GM12878 (cell line): ENCODE data around the gene ALG2. TPM values are rescaled to one million over a fixed set of nuclear protein-coding genes. Genes with fewer than 3 reads are reported as not detected.

Source experiments
- ASH2L ChIP-seq: fragments of 300-600, 200-600 bp; sonication (generic); IDR thresholded peaks from 2 replicates; pipeline ENCODE4 v1.6.1; 2017; ENCODE audit warnings: low read depth, mild to moderate bottlenecking, borderline replicate concordance
- CHD4 ChIP-seq: fragments of 200-600 bp; sonication (generic); IDR thresholded peaks from 2 replicates; pipeline ENCODE4 v1.6.1; 2016; ENCODE audit warnings: mild to moderate bottlenecking
- CREB1 ChIP-seq: IDR thresholded peaks from 2 replicates; pipeline ENCODE4 v1.6.1; 2012; ENCODE audit warnings: low read depth, mild to moderate bottlenecking, inconsistent platforms
- EED ChIP-seq: sonication (generic); IDR thresholded peaks from 2 replicates; pipeline ENCODE4 v1.6.1; 2016; ENCODE audit warnings: antibody characterized with exemption, low read depth
- EGR1 ChIP-seq, 2 experiments: IDR thresholded peaks; 1 replicate in 1 of 2; 2 replicates in 1 of 2; pipeline ENCODE4 v1.6.1; 2011 to 2012; ENCODE audit warnings: low read depth in 2 of 2, low read length in 2 of 2, borderline replicate concordance in 1 of 2, mild to moderate bottlenecking in 1 of 2, moderate library complexity in 1 of 2
- EP300 ChIP-seq, 2 experiments: fragments of 150-350 bp in 1 of 2; IDR thresholded peaks; 2 replicates each; pipeline ENCODE4 v1.6.1; 2011 to 2012; ENCODE audit warnings: low read depth in 2 of 2, low read length in 2 of 2, borderline replicate concordance in 1 of 2, improper control_type of control experiment in 1 of 2, inconsistent platforms in 1 of 2; ENCODE audit not compliant: control insufficient read depth in 1 of 2
- FOXM1 ChIP-seq: IDR thresholded peaks from 2 replicates; pipeline ENCODE4 v1.6.1; 2012; ENCODE audit warnings: low read depth, mild to moderate bottlenecking, inconsistent platforms, low read length, moderate library complexity
- IRF3 ChIP-seq: fragments of 450-650 bp; IDR thresholded peaks from 2 replicates; pipeline ENCODE4 v1.6.1; 2014; ENCODE audit warnings: mild to moderate bottlenecking
- MLLT1 ChIP-seq: fragments of 450-650 bp; IDR thresholded peaks from 2 replicates; pipeline ENCODE4 v1.6.1; 2016; ENCODE audit warnings: mild to moderate bottlenecking
- NFXL1 ChIP-seq: fragments of 450-650 bp; IDR thresholded peaks from 2 replicates; pipeline ENCODE4 v1.6.1; 2017; ENCODE audit warnings: antibody characterized with exemption, mild to moderate bottlenecking, borderline replicate concordance
- NR2F1 ChIP-seq: fragments of 450-650 bp; conservative IDR thresholded peaks from 2 replicates; pipeline ENCODE4 v1.6.1; 2017; ENCODE audit warnings: mild to moderate bottlenecking
- PAX5 ChIP-seq: IDR thresholded peaks from 2 replicates; pipeline ENCODE4 v1.6.1; 2011; ENCODE audit warnings: low read depth, low read length, borderline replicate concordance
- POLR2AphosphoS2 ChIP-seq: IDR thresholded peaks from 2 replicates; pipeline ENCODE4 v1.6.1; 2011; ENCODE audit warnings: low read depth, mild to moderate bottlenecking, low read length, improper control_type of control experiment, moderate library complexity
- RAD51 ChIP-seq: fragments of 450-650 bp; IDR thresholded peaks from 2 replicates; pipeline ENCODE4 v1.6.1; 2016; ENCODE audit warnings: moderate library complexity, mild to moderate bottlenecking, inconsistent platforms
- RELA ChIP-seq: fragments of 450-650 bp; IDR thresholded peaks from 2 replicates; pipeline ENCODE4 v1.8.0; 2014; ENCODE audit warnings: borderline replicate concordance; ENCODE audit not compliant: partially characterized antibody
- SUZ12 ChIP-seq: fragments of 200-600 bp; sonication (generic); IDR thresholded peaks from one replicate; pipeline ENCODE4 v1.6.1; 2018; ENCODE audit warnings: antibody characterized with exemption, mild to moderate bottlenecking; ENCODE audit not compliant: unreplicated experiment
- TCF12 ChIP-seq: IDR thresholded peaks from 2 replicates; pipeline ENCODE4 v1.6.1; 2011; ENCODE audit warnings: low read depth, mild to moderate bottlenecking, low read length
- ZNF217 ChIP-seq: fragments of 450-650 bp; IDR thresholded peaks from 2 replicates; pipeline ENCODE4 v1.6.1; 2017; ENCODE audit warnings: antibody characterized with exemption, mild to moderate bottlenecking
- ZNF384 ChIP-seq: IDR thresholded peaks from 2 replicates; pipeline ENCODE4 v1.6.1; 2012; ENCODE audit warnings: low read depth, mild to moderate bottlenecking, low read length, improper control_type of control experiment, borderline replicate concordance
- polyA plus RNA-seq, 11 experiments: library from polyadenylated mRNA; depleted of rRNA in 4 of 11; unstranded in 6 of 11; stranded (reverse) in 5 of 11; fragments of >200 nt; fragmentation: Nextera tagmentation in 4 of 11; fragmentation: Illumina TruSeq in 1 of 11; extraction: Ambion mirVana in 4 of 11; extraction: Trizol in 1 of 11; gene quantifications; 1 replicate in 1 of 11; 2 replicates in 10 of 11; pipeline versions ENCODE4 v1.2.1 to v1.2.3, GENCODE V29; 2011 to 2016; ENCODE audit warnings: inconsistent platforms in 2 of 11, missing spikeins in 2 of 11, low read depth in 1 of 11
- total RNA-seq, 4 experiments: library from RNA; depleted of rRNA in 3 of 4; stranded (reverse); fragments of >200 nt in 3 of 4; fragmentation: Illumina TruSeq in 1 of 4; extraction: Trizol in 1 of 4; gene quantifications; 2 replicates each; pipeline versions ENCODE4 v1.2.1 to v1.2.3, GENCODE V29; 2013 to 2021
- TF ChIP-seq, protein P1 (sequence below): fragments of 450-650 bp; formaldehyde crosslinking; IDR thresholded peaks from 2 replicates; pipeline ENCODE4 v1.4.0; 2020; ENCODE audit warnings: mild to moderate bottlenecking, moderate library complexity
- TF ChIP-seq, protein P2 (sequence below): IDR thresholded peaks from 2 replicates; pipeline ENCODE4 v1.6.1; 2012; ENCODE audit warnings: low read depth, low read length, improper control_type of control experiment
- TF ChIP-seq, protein P3 (sequence below), 3 experiments: IDR thresholded peaks in 2 of 3; conservative IDR thresholded peaks in 1 of 3; 2 replicates each; pipeline ENCODE4 v1.5.1; 2011; ENCODE audit warnings: low read depth in 3 of 3, low read length in 3 of 3, mild to moderate bottlenecking in 3 of 3, control low read depth in 2 of 3, moderate library complexity in 2 of 3, inconsistent platforms in 1 of 3, mixed read lengths in 1 of 3; ENCODE audit not compliant: control insufficient read depth in 2 of 3, insufficient read depth in 1 of 3; ENCODE audit errors: extremely low read depth in 1 of 3

Gene ALG2
- total and polyA plus RNA-seq, 10 of the 15 experiments (the other 5 are each of a cell fraction or from before 2014, with no cell fraction given) = 8.8 to 52.5 (median 38.6) TPM

GRCh38 chr9:99181621-99182020, 40.1 kb downstream of the ALG2 start (continued):
- TF ChIP-seq EP300 (IDR thresholded peaks at IDR 0.05; ENCODE audit: borderline replicate concordance in 1 of 2, control insufficient read depth in 1 of 2, low read depth in 2 of 2, low read length in 2 of 2) = peak; percentile 95 to 99
- TF ChIP-seq ZNF384 = no peak
- TF ChIP-seq FOXM1 = peak; percentile 98
- no peak for TF ChIP-seq ASH2L
- peak; percentile 79 for TF ChIP-seq NR2F1
- no peak for TF ChIP-seq NFXL1
- TF ChIP-seq POLR2AphosphoS2 = no peak
- TF ChIP-seq IRF3 = no peak
- TF ChIP-seq, protein P1, sequence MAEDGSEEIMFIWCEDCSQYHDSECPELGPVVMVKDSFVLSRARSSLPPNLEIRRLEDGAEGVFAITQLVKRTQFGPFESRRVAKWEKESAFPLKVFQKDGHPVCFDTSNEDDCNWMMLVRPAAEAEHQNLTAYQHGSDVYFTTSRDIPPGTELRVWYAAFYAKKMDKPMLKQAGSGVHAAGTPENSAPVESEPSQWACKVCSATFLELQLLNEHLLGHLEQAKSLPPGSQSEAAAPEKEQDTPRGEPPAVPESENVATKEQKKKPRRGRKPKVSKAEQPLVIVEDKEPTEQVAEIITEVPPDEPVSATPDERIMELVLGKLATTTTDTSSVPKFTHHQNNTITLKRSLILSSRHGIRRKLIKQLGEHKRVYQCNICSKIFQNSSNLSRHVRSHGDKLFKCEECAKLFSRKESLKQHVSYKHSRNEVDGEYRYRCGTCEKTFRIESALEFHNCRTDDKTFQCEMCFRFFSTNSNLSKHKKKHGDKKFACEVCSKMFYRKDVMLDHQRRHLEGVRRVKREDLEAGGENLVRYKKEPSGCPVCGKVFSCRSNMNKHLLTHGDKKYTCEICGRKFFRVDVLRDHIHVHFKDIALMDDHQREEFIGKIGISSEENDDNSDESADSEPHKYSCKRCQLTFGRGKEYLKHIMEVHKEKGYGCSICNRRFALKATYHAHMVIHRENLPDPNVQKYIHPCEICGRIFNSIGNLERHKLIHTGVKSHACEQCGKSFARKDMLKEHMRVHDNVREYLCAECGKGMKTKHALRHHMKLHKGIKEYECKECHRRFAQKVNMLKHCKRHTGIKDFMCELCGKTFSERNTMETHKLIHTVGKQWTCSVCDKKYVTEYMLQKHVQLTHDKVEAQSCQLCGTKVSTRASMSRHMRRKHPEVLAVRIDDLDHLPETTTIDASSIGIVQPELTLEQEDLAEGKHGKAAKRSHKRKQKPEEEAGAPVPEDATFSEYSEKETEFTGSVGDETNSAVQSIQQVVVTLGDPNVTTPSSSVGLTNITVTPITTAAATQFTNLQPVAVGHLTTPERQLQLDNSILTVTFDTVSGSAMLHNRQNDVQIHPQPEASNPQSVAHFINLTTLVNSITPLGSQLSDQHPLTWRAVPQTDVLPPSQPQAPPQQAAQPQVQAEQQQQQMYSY (CRISPR knock-in tag) = no peak
- TF ChIP-seq CHD4 = no peak
- peak; percentile 91 for TF ChIP-seq PAX5
- peak; percentile 77 for TF ChIP-seq TCF12
- TF ChIP-seq RAD51 = peak; percentile 47; the same call in 1 of the 2 replicates
- TF ChIP-seq SUZ12 = no peak
- 0 out of 3 replicates have a peak, but pooled peaks of 1 of the 2 experiments have one; percentile 26 for TF ChIP-seq EGR1 (IDR thresholded peaks at IDR 0.05; ENCODE audit: borderline replicate concordance in 1 of 2, low read depth in 2 of 2, low read length in 2 of 2)
- TF ChIP-seq, protein P2, sequence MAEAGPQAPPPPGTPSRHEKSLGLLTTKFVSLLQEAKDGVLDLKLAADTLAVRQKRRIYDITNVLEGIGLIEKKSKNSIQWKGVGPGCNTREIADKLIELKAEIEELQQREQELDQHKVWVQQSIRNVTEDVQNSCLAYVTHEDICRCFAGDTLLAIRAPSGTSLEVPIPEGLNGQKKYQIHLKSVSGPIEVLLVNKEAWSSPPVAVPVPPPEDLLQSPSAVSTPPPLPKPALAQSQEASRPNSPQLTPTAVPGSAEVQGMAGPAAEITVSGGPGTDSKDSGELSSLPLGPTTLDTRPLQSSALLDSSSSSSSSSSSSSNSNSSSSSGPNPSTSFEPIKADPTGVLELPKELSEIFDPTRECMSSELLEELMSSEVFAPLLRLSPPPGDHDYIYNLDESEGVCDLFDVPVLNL = no peak
- TF ChIP-seq EED = peak; percentile 97
- TF ChIP-seq ZNF217 = no peak; the same call in 1 of the 2 replicates
- TF ChIP-seq, protein P3, sequence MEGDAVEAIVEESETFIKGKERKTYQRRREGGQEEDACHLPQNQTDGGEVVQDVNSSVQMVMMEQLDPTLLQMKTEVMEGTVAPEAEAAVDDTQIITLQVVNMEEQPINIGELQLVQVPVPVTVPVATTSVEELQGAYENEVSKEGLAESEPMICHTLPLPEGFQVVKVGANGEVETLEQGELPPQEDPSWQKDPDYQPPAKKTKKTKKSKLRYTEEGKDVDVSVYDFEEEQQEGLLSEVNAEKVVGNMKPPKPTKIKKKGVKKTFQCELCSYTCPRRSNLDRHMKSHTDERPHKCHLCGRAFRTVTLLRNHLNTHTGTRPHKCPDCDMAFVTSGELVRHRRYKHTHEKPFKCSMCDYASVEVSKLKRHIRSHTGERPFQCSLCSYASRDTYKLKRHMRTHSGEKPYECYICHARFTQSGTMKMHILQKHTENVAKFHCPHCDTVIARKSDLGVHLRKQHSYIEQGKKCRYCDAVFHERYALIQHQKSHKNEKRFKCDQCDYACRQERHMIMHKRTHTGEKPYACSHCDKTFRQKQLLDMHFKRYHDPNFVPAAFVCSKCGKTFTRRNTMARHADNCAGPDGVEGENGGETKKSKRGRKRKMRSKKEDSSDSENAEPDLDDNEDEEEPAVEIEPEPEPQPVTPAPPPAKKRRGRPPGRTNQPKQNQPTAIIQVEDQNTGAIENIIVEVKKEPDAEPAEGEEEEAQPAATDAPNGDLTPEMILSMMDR (IDR thresholded peaks at IDR 0.05 in 2 of 3, conservative IDR thresholded peaks at IDR 0.05 in 1 of 3; ENCODE audit: control insufficient read depth in 2 of 3, extremely low read depth in 1 of 3, insufficient read depth in 1 of 3, low read depth in 3 of 3, low read length in 3 of 3) = no peak
- peak; percentile 86 for TF ChIP-seq CREB1
- peak; percentile 100 for TF ChIP-seq RELA
- TF ChIP-seq MLLT1 = peak; percentile 92
